Measurements from ENCODE around the gene OR8K5. TPM values are rescaled to one million over a fixed set of nuclear protein-coding genes. Genes with fewer than 3 reads are reported as not detected.

The OR8K5 gene
- total RNA-seq (2022; extraction: Qiagen RNA extraction), result not detected in 5 replicates

GRCh38 chr11:56160217-56160616, at the start of gene OR8K5:
Gene OR8K5 (minus strand): TSS chr11:56160317. CDS start chr11:56160317, 0 bp downstream.

GRCh38 chr11:56176318-56176717, 16.2 kb upstream of the OR8K5 start, which contains the start of gene OR5J2:
Gene OR5J2 (plus strand): TSS chr11:56176618. CDS start chr11:56176618, 0 bp downstream.

GRCh38 chr11:56140151-56140661, 19.9 kb downstream of the OR8K5 start, which contains the start of gene OR8J3:
Gene OR8J3 (minus strand): TSS chr11:56140201. CDS start chr11:56137718, 2,483 bp downstream.

GRCh38 chr11:56122073-56122472, 38.0 kb downstream of the OR8K5 start, which contains the start of gene OR8H3:
Gene OR8H3 (plus strand): TSS chr11:56122373. CDS start chr11:56122373, 0 bp downstream.

Other genes starting within 250 kb of the OR8K5 start
- not detected in 5 replicates for gene OR5W2, start 245.7 kb downstream of the OR8K5 start, total RNA-seq (2022; extraction: Qiagen RNA extraction)
- gene OR5I1, start 223.9 kb downstream of the OR8K5 start, total RNA-seq (2022; extraction: Qiagen RNA extraction), result not detected in 5 replicates
- not detected in 5 replicates for gene OR10AG1, start 190.4 kb downstream of the OR8K5 start, total RNA-seq (2022; extraction: Qiagen RNA extraction)
- gene OR5F1, start 165.7 kb downstream of the OR8K5 start, total RNA-seq (2022; extraction: Qiagen RNA extraction), result not detected in 5 replicates
- gene OR5AS1, start 132.7 kb downstream of the OR8K5 start, total RNA-seq (2022; extraction: Qiagen RNA extraction), result not detected in 5 replicates
- gene OR8I2, start 67.0 kb downstream of the OR8K5 start, total RNA-seq (2022; extraction: Qiagen RNA extraction), result not detected in 5 replicates
- not detected in 5 replicates for gene OR8H2, start 56.6 kb downstream of the OR8K5 start, total RNA-seq (2022; extraction: Qiagen RNA extraction)
- gene OR8H3, start 37.9 kb downstream of the OR8K5 start, total RNA-seq (2022; extraction: Qiagen RNA extraction), result not detected in 5 replicates
- not detected in 5 replicates for gene OR8J3, start 20.1 kb downstream of the OR8K5 start, total RNA-seq (2022; extraction: Qiagen RNA extraction)
- not detected in 5 replicates for gene OR5J2, start 16.3 kb upstream of the OR8K5 start, total RNA-seq (2022; extraction: Qiagen RNA extraction)
- not detected in 5 replicates for gene OR5T2, start 73.9 kb upstream of the OR8K5 start, total RNA-seq (2022; extraction: Qiagen RNA extraction)
- gene OR5T3, start 91.9 kb upstream of the OR8K5 start, total RNA-seq (2022; extraction: Qiagen RNA extraction), result not detected in 5 replicates
- gene OR5T1, start 113.8 kb upstream of the OR8K5 start, total RNA-seq (2022; extraction: Qiagen RNA extraction), result not detected in 5 replicates
- gene OR8H1, start 131.9 kb upstream of the OR8K5 start, total RNA-seq (2022; extraction: Qiagen RNA extraction), result not detected in 5 replicates
- not detected in 5 replicates for gene OR8K3, start 154.8 kb upstream of the OR8K5 start, total RNA-seq (2022; extraction: Qiagen RNA extraction)
- gene OR8K1, start 185.7 kb upstream of the OR8K5 start, total RNA-seq (2022; extraction: Qiagen RNA extraction), result not detected in 5 replicates
- gene OR8J1, start 194.0 kb upstream of the OR8K5 start, total RNA-seq (2022; extraction: Qiagen RNA extraction), result not detected in 5 replicates
- gene OR8U1, start 215.3 kb upstream of the OR8K5 start, total RNA-seq (2022; extraction: Qiagen RNA extraction), result not detected in 5 replicates